WTC11 (cell line): ENCODE results near the gene FOXRED1. TPM values are rescaled to one million over a fixed set of nuclear protein-coding genes. Genes with fewer than 3 reads are reported as not detected.

Source experiments
- ATAC-seq: fragments of 200-7000 bp; cut with Tn5 transposase; 2 replicates; pipeline ENCODE4 v1.10.0; 2021; ENCODE audit warnings: mild to moderate bottlenecking, moderate library complexity
- CTCF ChIA-PET: fragments of 300-600 bp; sonication (Branson Sonifier 250); formaldehyde crosslinking; loops from one replicate; lab custom pipeline; 2021; ENCODE audit warnings: antibody characterized with exemption; lab: Charles Lee
- POLR2A ChIA-PET: fragments of 350-600 bp; sonication (Branson Sonifier 250); formaldehyde crosslinking; loops from one replicate; lab custom pipeline; 2021; ENCODE audit warnings: antibody characterized with exemption; lab: Charles Lee
- DNase-seq: peaks from one replicate; pipeline ENCODE4 v3.0.0; 2021; ENCODE audit warnings: low spot score
- H3K27ac Mint-ChIP-seq: 2 replicates; pipeline ENCODE4 v1.8.0; 2021; ENCODE audit warnings: mixed read lengths
- H3K27me3 Mint-ChIP-seq: 2 replicates; pipeline ENCODE4 v1.8.0; 2021; ENCODE audit warnings: low read depth, mild to moderate bottlenecking, moderate library complexity, mixed read lengths
- H3K36me3 Mint-ChIP-seq: 2 replicates; pipeline ENCODE4 v1.8.0; 2021; ENCODE audit warnings: mixed read lengths
- H3K4me1 Mint-ChIP-seq: 2 replicates; pipeline ENCODE4 v1.8.0; 2022; ENCODE audit warnings: mixed read lengths
- H3K4me3 Mint-ChIP-seq: 2 replicates; pipeline ENCODE4 v1.8.0; 2021; ENCODE audit warnings: mild to moderate bottlenecking, moderate library complexity, mixed read lengths
- H3K9me3 Mint-ChIP-seq: 2 replicates; pipeline ENCODE4 v1.8.0; 2021; ENCODE audit warnings: mixed read lengths
- FOXJ3 ChIP-seq: sonication (generic); formaldehyde crosslinking; IDR thresholded peaks from 2 replicates; pipeline ENCODE4 v1.9.0; 2021; ENCODE audit warnings: missing genetic modification reagents, mild to moderate bottlenecking, borderline replicate concordance
- GRHL2 ChIP-seq: fragments of 250-450 bp; sonication (Bioruptor Pico); IDR thresholded peaks from 2 replicates; pipeline ENCODE4 v1.8.0; 2022; ENCODE audit warnings: mild to moderate bottlenecking, moderate library complexity; ENCODE audit not compliant: insufficient replicate concordance, severe bottlenecking
- NFE2L1 ChIP-seq: sonication (generic); formaldehyde crosslinking; IDR thresholded peaks from 2 replicates; pipeline ENCODE4 v1.8.1; 2023; ENCODE audit warnings: missing genetic modification reagents
- TP53 ChIP-seq: sonication (generic); formaldehyde crosslinking; IDR thresholded peaks from 2 replicates; pipeline ENCODE4 v1.8.1; 2023; ENCODE audit warnings: mild to moderate bottlenecking, missing genetic modification reagents
- ZNF219 ChIP-seq: sonication (generic); formaldehyde crosslinking; IDR thresholded peaks from 2 replicates; pipeline ENCODE4 v1.8.0; 2023; ENCODE audit warnings: missing genetic modification reagents, mild to moderate bottlenecking, borderline replicate concordance
- ZNF232 ChIP-seq: sonication (generic); formaldehyde crosslinking; IDR thresholded peaks from 2 replicates; pipeline ENCODE4 v1.8.0; 2022; ENCODE audit warnings: mild to moderate bottlenecking, missing genetic modification reagents
- ZNF416 ChIP-seq: fragments of 250-450 bp; sonication (Bioruptor Pico); IDR thresholded peaks from 2 replicates; pipeline ENCODE4 v1.9.0; 2021; ENCODE audit warnings: mild to moderate bottlenecking, inconsistent platforms
- total RNA-seq: library from RNA; stranded (reverse); gene quantifications from 3 replicates; pipeline ENCODE4 v1.2.3, GENCODE V29; 2021
- TF ChIP-seq, protein P1 (sequence below): sonication (generic); formaldehyde crosslinking; IDR thresholded peaks from 2 replicates; pipeline ENCODE4 v1.8.1; 2023; ENCODE audit warnings: mild to moderate bottlenecking, missing genetic modification reagents
- TF ChIP-seq, protein P2 (sequence below): fragments of 250-450 bp; sonication (Bioruptor Pico); IDR thresholded peaks from 2 replicates; pipeline ENCODE4 v1.9.0; 2021; ENCODE audit warnings: moderate library complexity, mild to moderate bottlenecking, inconsistent platforms, borderline replicate concordance
- TF ChIP-seq, protein P3 (sequence below): fragments of 250-450 bp; sonication (Bioruptor Pico); IDR thresholded peaks from 2 replicates; pipeline ENCODE4 v2.1.2; 2022; ENCODE audit warnings: mild to moderate bottlenecking, moderate library complexity
- TF ChIP-seq, protein P4 (sequence below): sonication (generic); formaldehyde crosslinking; IDR thresholded peaks from 2 replicates; pipeline ENCODE4 v1.8.1; 2023; ENCODE audit warnings: mild to moderate bottlenecking, moderate library complexity, missing genetic modification reagents
- TF ChIP-seq, protein P5 (sequence below): fragments of 250-450 bp; sonication (Bioruptor Pico); IDR thresholded peaks from 2 replicates; pipeline ENCODE4 v1.8.0; 2021; ENCODE audit warnings: mild to moderate bottlenecking
- TF ChIP-seq, protein P6 (sequence below): sonication (generic); formaldehyde crosslinking; IDR thresholded peaks from 2 replicates; pipeline ENCODE4 v1.8.0; 2023; ENCODE audit warnings: missing genetic modification reagents, mild to moderate bottlenecking, borderline replicate concordance
- TF ChIP-seq, protein P7 (sequence below): sonication (generic); formaldehyde crosslinking; IDR thresholded peaks from 2 replicates; pipeline ENCODE4 v1.8.0; 2022; ENCODE audit warnings: mild to moderate bottlenecking, missing genetic modification reagents

The FOXRED1 gene
- total RNA-seq, 1 experiment from 2014 or later, result 61.9 TPM

DNA sequence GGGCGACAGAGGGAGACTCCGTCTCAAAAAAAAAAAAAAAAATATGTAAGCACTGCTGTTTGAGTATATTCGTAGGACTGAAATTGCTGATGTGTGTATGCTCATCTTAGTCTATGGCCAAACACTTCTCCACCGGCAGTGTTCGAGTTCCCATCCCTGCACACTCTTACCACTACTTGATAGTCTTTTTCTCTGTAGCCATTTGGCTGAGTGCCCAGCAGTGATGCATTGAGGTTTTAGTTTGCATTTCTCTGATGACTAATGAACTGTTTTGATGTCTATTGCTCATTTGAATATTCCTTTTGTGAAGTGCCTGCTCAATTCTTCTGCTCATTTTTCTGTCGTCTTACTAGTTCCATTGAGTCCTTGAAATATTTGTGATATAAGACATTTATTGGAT, 15.9 kb downstream of the FOXRED1 start:
- Mint-ChIP-seq H3K27me3 (peaks cover 30% of the 10 kb centered on the region), H3K27ac (no peak overlapping the region), H3K36me3 (no peaks in the 10 kb centered on the region), H3K4me3 (no peak overlapping the region), H3K9me3 (no peaks in the 10 kb centered on the region), H3K4me1 (peaks cover 14% of the 10 kb centered on the region)
- no peak for DNase-seq
- POLR2A ChIA-PET, result no interaction called here
- ATAC-seq, result no peak
- TF ChIP-seq, protein P1, sequence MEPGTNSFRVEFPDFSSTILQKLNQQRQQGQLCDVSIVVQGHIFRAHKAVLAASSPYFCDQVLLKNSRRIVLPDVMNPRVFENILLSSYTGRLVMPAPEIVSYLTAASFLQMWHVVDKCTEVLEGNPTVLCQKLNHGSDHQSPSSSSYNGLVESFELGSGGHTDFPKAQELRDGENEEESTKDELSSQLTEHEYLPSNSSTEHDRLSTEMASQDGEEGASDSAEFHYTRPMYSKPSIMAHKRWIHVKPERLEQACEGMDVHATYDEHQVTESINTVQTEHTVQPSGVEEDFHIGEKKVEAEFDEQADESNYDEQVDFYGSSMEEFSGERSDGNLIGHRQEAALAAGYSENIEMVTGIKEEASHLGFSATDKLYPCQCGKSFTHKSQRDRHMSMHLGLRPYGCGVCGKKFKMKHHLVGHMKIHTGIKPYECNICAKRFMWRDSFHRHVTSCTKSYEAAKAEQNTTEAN (CRISPR knock-in tag), result no peak
- no peak for TF ChIP-seq ZNF416 (CRISPR knock-in tag)
- TF ChIP-seq, protein P2, sequence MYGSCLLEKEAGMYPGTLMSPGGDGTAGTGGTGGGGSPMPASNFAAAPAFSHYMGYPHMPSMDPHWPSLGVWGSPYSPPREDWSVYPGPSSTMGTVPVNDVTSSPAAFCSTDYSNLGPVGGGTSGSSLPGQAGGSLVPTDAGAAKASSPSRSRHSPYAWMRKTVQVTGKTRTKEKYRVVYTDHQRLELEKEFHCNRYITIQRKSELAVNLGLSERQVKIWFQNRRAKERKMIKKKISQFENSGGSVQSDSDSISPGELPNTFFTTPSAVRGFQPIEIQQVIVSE, result no peak
- CTCF ChIA-PET, result no interaction called here

DNA sequence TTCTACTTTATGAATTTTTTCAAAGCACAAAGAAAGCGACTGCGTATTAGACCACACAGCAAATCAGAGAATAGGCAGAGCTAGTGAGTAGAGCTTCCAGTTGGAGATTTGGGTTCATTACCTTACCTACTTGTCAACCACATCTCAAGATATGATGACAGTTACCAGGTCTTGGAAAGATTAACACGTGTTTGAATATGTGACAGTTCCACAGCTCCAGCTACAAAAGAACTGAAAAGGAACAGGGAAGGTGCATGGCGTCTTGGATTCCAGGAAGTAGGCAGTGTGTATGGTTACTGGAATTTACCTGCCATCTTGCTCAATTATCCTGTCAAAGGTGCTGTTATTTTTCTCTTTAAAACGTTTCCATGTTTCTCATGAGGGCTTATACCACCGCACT, 19.3 kb downstream of the FOXRED1 start:
- no peak overlapping the region for H3K4me3 Mint-ChIP-seq
- peaks cover 4% of the 10 kb centered on the region for H3K4me1 Mint-ChIP-seq
- CTCF ChIA-PET, result no interaction called here
- no peak for ATAC-seq
- peaks cover 9% of the 10 kb centered on the region; the same call in 1 of the 2 replicates for H3K27me3 Mint-ChIP-seq
- no peaks in the 10 kb centered on the region for H3K9me3 Mint-ChIP-seq
- POLR2A ChIA-PET, result no interaction called here
- 0 out of 2 replicates have a peak, but pooled peaks cover 1% of the 10 kb centered on the region for H3K36me3 Mint-ChIP-seq
- TF ChIP-seq ZNF232 (CRISPR knock-in tag), result no peak
- TF ChIP-seq FOXJ3, result no peak
- TF ChIP-seq NFE2L1, result no peak
- TF ChIP-seq TP53 (CRISPR knock-in tag), result no peak
- TF ChIP-seq, protein P3, sequence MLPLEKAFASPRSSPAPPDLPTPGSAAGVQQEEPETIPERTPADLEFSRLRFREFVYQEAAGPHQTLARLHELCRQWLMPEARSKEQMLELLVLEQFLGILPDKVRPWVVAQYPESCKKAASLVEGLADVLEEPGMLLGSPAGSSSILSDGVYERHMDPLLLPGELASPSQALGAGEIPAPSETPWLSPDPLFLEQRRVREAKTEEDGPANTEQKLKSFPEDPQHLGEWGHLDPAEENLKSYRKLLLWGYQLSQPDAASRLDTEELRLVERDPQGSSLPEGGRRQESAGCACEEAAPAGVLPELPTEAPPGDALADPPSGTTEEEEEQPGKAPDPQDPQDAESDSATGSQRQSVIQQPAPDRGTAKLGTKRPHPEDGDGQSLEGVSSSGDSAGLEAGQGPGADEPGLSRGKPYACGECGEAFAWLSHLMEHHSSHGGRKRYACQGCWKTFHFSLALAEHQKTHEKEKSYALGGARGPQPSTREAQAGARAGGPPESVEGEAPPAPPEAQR, result no peak
- TF ChIP-seq, protein P4, sequence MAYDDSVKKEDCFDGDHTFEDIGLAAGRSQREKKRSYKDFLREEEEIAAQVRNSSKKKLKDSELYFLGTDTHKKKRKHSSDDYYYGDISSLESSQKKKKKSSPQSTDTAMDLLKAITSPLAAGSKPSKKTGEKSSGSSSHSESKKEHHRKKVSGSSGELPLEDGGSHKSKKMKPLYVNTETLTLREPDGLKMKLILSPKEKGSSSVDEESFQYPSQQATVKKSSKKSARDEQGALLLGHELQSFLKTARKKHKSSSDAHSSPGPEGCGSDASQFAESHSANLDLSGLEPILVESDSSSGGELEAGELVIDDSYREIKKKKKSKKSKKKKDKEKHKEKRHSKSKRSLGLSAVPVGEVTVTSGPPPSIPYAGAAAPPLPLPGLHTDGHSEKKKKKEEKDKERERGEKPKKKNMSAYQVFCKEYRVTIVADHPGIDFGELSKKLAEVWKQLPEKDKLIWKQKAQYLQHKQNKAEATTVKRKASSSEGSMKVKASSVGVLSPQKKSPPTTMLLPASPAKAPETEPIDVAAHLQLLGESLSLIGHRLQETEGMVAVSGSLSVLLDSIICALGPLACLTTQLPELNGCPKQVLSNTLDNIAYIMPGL (CRISPR knock-in tag), result no peak
- TF ChIP-seq, protein P5, sequence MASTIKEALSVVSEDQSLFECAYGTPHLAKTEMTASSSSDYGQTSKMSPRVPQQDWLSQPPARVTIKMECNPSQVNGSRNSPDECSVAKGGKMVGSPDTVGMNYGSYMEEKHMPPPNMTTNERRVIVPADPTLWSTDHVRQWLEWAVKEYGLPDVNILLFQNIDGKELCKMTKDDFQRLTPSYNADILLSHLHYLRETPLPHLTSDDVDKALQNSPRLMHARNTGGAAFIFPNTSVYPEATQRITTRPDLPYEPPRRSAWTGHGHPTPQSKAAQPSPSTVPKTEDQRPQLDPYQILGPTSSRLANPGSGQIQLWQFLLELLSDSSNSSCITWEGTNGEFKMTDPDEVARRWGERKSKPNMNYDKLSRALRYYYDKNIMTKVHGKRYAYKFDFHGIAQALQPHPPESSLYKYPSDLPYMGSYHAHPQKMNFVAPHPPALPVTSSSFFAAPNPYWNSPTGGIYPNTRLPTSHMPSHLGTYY, result no peak
- TF ChIP-seq, all 79 proteins: peak for 0
- H3K27ac Mint-ChIP-seq, result no peak overlapping the region
- no peak for DNase-seq

DNA sequence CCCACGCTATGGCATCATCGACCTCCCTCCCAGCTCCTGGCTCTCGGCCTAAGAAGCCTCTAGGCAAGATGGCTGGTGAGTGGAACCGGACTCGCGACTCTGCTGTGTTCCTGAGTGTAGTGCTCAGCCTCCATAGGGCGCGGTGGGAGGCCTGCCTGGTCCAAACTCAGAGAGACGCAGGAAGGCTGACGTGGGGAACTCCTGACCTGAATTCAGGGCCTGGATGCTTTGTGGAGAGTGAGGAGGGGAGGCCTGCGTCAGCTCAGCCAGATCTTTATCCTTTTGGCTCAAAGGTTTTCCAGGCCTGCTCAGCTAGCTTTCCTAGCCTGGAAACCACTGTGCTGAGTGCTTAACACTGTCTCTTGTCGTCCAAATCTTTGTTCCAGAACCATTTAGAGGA, 21.9 kb downstream of the FOXRED1 start:
- CTCF ChIA-PET, result interaction anchor here (0.6 to 1.3 kb wide), 2 partner anchors 9 to 190 kb away, joined by 3 to 4 read pairs; no protein-coding TSS in a partner anchor
- DNase-seq, result no peak
- no peak overlapping the region for H3K4me3 Mint-ChIP-seq
- POLR2A ChIA-PET, result interaction anchor here (1.0 kb wide), 1 partner anchor 22 kb away, joined by 3 read pairs; the partner anchor contains the start of genes FOXRED1 and SRPRA
- H3K36me3 Mint-ChIP-seq, result peaks cover 11% of the 10 kb centered on the region; the same call in 1 of the 2 replicates
- TF ChIP-seq ZNF219 (no peak), GRHL2 (no peak)
- TF ChIP-seq, protein P6, sequence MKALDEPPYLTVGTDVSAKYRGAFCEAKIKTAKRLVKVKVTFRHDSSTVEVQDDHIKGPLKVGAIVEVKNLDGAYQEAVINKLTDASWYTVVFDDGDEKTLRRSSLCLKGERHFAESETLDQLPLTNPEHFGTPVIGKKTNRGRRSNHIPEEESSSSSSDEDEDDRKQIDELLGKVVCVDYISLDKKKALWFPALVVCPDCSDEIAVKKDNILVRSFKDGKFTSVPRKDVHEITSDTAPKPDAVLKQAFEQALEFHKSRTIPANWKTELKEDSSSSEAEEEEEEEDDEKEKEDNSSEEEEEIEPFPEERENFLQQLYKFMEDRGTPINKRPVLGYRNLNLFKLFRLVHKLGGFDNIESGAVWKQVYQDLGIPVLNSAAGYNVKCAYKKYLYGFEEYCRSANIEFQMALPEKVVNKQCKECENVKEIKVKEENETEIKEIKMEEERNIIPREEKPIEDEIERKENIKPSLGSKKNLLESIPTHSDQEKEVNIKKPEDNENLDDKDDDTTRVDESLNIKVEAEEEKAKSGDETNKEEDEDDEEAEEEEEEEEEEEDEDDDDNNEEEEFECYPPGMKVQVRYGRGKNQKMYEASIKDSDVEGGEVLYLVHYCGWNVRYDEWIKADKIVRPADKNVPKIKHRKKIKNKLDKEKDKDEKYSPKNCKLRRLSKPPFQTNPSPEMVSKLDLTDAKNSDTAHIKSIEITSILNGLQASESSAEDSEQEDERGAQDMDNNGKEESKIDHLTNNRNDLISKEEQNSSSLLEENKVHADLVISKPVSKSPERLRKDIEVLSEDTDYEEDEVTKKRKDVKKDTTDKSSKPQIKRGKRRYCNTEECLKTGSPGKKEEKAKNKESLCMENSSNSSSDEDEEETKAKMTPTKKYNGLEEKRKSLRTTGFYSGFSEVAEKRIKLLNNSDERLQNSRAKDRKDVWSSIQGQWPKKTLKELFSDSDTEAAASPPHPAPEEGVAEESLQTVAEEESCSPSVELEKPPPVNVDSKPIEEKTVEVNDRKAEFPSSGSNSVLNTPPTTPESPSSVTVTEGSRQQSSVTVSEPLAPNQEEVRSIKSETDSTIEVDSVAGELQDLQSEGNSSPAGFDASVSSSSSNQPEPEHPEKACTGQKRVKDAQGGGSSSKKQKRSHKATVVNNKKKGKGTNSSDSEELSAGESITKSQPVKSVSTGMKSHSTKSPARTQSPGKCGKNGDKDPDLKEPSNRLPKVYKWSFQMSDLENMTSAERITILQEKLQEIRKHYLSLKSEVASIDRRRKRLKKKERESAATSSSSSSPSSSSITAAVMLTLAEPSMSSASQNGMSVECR (CRISPR knock-in tag), result no peak
- TF ChIP-seq, protein P7, sequence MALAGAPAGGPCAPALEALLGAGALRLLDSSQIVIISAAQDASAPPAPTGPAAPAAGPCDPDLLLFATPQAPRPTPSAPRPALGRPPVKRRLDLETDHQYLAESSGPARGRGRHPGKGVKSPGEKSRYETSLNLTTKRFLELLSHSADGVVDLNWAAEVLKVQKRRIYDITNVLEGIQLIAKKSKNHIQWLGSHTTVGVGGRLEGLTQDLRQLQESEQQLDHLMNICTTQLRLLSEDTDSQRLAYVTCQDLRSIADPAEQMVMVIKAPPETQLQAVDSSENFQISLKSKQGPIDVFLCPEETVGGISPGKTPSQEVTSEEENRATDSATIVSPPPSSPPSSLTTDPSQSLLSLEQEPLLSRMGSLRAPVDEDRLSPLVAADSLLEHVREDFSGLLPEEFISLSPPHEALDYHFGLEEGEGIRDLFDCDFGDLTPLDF, result no peak
- no peaks in the 10 kb centered on the region for H3K27me3 Mint-ChIP-seq
- ATAC-seq, result no peak
- H3K4me1 Mint-ChIP-seq, result no peaks in the 10 kb centered on the region
- no peaks in the 10 kb centered on the region for H3K9me3 Mint-ChIP-seq
- H3K27ac Mint-ChIP-seq, result no peak overlapping the region
